ENCODE measurements around the gene ABCG1.
"Not testable (repeated sequence)": the region's sequence is repeated elsewhere in the genome, so short reads cannot be mapped to it uniquely, and the experiment has no call there.

Gene ABCG1

GRCh38 chr21:42218836-42219605, at the start of gene ABCG1:
Gene ABCG1 (plus strand): TSS chr21:42219140. CDS start chr21:42219263, 123 bp downstream.
- peak; percentile 71 for DNase-seq

- no peak for DNase-seq
Observed at GRCh38 chr21:42169758-42170157, 49.2 kb upstream of the ABCG1 start.

DNA sequence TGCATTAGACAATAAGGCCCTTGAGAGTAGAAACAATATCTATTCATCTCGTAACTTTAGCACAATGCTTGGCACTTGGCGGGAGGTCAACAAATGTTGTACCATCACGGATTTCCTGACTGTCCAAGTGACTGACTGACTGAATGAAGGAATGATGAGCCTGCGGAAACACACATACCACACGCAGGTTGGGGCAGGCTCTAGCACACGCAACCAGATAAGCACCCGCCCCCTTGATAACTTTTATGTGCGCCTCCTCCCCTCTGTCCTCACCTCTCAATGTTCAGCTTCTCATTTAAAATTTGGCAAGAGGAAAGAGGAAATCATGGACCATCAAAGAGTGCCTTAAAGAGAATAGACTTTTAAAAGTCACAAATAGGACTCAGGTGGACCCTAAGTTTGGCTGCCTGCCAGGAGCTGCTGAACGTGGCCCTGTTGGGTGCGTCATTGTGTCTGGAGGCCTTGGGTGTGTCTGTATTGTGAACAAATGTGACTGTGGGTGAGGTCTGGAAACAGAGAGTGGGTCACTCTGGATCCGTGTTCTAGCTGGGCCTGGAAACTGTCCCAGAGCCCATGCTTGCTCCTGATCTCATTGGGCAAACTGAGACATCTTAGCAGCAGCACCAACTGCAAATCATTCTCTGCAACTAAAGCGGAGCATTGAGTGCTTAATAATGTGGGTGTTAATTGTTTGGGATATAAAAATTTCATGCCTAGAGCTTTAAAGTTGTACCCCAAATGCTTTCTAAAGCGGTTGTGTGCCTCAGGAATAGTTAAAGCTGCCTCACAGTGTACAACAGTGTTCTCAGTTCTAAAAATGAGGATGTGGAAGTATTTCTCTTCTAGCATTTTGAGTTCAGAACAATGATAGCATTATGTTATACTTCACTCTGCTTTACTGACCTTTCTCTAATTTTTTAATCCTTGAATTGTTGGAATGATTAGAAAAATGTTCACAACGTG, 47.6 kb upstream of the ABCG1 start:
- no peak for DNase-seq

DNA sequence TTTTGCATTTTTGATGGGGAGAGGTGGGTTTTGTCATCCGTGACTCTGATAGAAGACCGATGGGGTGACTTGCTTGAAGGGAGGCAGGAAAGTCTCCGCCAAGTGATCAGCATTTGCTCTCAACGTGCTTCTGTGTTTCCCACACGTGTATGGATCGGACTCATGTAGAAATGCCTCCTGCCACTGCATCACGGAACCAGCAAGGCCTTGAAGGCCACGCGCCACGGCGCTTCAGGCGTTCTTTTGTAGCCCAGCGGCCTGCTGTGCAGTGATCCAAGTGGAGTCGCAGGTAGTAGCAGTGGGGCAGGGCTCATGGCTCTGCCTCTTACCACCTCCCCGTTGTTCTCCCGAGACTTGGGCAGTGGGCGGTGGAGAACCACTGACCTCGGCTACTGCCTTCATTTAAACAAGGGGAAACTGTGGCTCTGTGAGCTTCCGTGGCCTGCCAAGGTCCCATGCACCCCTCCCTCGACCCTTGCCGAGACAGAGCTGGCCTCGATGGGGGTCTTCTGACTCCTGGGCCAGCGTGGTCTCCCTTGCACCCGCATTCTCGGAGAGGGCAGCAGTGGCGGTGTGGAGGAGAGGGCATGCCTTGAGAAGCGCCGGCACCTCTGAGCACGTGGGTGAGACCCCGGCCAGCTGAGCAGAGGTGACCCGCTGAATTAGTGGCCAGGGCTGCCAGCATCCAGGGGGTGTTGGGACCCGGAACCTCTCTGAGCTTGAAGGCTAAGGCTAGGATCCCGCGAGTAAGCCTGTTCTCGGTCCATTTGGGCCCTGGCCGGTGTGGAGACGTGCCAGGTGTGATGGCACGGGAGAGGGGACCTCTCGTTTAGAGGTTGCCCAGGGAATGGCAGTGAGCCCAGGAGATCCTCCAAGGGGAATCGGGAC, 46.1 kb upstream of the ABCG1 start:
- DNase-seq, result no peak

DNA sequence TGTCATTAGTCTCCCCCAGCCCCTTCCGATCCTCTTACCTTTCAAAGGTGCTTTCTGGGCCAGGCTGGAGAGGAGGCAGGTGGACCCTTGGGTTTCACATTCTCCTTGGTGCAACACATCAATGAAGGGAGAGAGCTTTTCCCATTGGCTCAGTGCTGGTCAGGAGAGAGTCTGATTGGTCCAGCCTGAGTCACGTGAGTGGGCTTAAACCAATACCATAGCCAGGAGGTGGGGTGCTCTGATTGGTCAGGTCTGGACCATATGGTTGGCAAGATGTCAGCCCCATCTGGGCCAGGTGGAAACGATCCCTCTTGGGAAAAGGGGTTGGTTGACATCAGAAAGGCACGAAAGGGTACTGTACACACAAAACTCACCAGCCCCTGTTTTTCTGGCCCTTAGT, 44.8 kb upstream of the ABCG1 start:
- DNase-seq, result no peak

GRCh38 chr21:42175110-42175710, 43.7 kb upstream of the ABCG1 start:
- DNase-seq, result no peak

- no peak for DNase-seq
Observed at GRCh38 chr21:42176859-42177258, 42.1 kb upstream of the ABCG1 start.

- DNase-seq, result no peak
Observed at GRCh38 chr21:42179316-42179715, 39.6 kb upstream of the ABCG1 start.

DNA sequence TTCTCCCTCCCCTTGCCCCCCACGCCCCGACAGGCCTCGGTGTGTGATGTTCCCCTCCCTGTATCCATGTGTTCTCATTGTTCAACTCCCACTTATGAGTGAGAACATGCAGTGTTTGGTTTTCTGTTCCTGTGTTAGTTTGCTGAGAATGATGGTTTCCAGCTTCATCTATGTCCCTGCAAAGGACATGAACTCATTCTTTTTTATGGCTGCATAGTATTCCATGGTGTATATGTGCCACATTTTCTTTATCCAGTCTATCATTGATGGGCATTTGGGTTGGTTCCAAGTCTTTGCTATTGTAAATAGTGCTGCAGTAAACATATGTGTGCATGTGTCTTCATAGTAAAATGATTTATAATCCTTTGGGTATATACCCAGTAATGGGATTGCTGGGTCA, 38.9 kb upstream of the ABCG1 start:
- DNase-seq, result not testable (repeated sequence)

DNA sequence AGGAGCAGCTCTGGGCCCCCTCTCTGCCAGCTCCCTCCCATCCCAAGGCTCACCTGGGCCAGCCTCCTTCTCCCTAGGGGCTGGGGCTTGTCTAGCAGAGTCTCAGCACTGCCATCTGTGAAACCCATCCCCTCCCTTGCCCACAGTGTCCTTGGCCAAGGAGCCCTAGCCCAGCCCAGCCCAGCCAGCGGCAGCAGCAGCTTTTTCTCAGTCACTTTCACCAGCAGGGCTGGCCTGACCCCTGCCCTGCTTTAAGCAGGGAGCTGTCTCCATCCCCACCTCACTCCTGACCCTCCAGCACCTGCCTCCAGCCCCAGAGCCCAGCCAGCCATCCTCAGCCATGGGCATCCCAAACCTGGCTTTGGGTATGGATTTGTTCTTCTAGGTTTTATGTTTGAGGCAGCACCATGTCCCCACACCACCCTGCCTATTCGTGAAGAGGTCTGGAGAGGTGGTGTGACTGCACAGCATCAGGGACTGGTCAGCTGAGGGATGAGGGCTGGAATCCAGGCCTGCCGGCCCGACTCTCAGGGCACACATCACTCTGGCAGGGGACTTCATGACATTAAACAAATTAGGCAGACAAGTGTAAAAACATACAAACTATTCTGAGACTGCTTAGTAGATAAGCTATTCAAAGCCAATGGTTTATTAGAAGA, 36.1 kb upstream of the ABCG1 start:
- DNase-seq, result no peak

DNA sequence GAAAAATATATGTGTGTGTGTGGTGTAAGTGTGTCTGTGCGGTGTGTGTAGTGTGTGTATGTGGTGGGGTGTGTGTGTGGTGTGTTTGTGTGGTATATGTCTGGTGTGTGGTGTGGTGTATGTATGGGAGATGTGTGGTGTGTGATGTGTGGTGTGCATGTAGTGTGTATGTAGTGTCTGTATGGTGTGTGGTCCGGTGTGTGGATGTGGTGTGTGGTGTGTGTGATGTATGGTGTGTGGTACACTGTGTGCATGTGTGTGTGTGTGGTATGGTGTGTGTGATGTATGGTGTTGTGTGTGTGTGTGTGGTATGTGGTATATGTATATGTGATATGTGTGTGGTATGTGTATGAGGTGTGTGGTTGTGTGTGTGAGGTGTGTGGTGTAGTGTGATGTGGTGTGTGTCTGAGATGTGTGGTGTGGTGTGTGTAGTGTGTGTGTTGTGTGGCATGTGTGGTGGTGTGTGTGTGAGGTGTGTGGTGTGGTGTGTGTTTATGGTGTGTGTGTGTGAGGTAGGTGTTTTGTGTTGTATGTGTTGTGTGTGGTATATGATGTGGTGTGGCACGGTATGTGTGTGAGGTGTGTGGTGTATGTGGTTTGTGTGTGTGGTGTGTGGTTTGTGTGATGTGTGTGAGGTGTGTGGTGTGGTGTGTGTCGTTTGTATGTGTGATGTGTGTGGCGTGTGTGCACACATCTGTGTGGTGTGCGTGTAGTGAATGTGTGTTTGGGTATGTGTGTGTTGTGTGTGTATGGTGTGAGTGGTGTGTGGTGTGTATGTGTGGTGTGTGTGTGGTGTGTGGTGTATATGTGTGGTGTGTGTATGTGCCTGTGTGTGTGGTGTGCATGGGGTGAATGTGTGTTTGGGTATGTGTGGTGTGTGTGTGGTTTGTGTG, 35.3 kb upstream of the ABCG1 start:
- DNase-seq, result no peak

DNA sequence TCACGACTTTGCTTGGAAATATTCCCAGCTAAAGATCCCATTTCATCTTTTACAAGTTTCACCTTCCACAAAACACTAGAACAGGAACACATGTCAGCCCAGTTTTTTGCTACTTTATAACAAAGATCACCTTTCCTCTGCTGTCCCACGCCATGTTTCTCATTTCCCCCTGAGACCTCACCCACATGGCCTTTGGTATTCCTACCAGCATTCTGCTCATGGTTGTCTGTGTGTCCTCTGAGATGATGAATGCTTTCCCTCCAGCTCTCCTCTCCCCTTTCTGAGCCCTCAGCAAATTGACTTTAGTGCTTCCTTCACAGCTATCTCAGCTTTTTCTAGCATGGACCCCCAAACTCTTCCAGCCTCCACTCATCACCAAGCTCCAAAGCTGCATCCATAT, 32.3 kb upstream of the ABCG1 start:
- no peak for DNase-seq

DNA sequence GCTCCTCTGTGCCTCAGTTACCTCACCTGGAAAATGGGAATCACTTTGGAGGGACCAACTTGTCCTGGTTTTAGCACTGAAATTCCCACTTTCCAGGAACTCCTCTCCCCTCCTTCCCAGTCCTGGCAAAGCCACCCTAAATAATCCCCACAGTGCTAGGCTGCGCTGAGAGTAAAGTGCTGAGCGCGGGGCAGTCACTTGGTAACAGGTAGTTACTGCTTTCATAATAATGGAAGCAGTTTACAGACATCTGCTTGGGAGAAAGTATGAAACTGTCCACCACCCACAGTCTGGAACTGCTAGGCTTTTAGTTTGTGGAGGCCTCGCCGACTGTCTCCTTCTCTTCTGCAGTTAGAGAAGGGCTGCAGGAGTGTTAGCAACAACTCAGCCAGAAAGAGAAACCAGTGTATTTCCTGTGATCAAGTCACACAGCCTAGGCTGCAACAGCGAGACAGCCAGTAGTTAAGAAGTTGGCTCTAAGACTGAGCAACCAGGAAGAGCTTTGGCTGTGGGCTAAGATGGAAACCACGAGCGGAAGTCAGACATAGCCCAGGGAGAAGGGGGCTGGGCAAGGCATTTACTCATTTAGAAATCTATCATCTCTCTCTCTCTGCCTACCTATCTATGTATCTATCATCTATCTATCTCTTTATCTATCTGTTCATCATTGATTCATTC, 30.8 kb upstream of the ABCG1 start:
- DNase-seq, result peak; percentile 86

DNA sequence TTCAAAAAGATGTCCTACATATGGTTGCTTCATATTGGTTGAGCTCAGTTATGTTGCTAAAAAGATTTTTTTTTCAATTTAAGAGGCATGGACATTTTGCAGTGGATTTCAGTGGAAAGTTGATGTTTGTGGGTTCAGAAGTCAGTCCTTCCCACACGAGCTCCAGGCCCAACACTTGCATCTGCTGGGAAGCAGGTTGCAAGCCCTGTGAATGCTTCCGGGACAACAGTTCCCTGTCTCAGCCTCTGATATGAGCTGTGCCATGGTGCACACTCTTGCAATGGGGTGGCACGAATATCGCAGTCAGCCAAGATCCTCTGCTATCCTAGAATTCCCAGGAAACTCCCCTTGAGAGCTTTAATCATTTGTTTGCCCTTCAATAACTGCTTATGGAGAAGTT, 30.3 kb upstream of the ABCG1 start:
- DNase-seq, result no peak

DNA sequence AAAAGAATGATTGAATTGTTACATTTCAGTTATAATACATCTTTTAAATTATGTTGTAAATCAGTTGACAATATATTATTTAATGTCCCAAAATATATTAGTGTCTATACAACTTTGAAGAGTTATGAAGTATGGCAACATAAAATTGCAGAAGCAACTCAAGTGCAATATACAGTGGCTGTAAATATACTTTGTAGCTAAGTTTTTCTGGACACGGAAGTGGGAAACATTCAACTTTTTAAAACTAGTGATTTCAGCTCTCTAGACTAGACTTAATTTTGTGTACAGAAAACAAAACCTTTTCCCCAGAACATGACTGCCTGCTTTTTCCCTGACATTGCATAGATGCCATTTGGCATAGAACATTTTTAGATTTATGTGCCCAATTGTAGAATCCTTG, 29.5 kb upstream of the ABCG1 start:
- DNase-seq, result no peak

DNA sequence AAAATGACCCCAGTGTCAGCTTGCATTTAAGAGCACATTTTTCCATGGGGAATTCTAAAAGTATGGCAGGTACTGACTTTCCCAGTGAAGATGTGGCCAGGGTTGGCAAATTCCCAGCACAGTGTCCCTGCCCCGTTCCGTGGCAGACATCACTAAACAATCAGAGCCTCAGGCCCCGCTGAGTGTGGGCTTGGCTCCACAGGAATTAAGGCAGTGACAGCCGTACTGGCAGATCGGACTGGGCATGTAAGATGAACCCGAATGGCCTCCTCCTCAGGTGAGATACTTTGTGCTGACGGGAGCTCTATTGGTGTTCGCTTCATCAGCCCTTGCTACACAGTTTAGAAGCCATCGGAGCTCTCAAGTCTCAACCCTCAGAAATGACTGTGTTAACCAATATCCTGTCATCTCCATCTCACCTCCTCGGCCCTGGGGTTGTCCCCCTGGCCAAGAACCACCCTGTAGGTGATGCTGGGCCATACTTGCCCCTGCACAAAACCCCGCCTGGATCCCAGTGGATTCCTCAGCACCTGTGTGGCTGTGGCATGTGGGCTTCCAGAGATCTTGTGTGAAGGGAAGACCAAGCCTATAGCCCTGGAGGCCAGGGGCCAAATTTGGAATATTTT, 29.0 kb upstream of the ABCG1 start:
- DNase-seq, result peak; percentile 29

GRCh38 chr21:42190486-42190863, 28.5 kb upstream of the ABCG1 start:
- no peak for DNase-seq

DNA sequence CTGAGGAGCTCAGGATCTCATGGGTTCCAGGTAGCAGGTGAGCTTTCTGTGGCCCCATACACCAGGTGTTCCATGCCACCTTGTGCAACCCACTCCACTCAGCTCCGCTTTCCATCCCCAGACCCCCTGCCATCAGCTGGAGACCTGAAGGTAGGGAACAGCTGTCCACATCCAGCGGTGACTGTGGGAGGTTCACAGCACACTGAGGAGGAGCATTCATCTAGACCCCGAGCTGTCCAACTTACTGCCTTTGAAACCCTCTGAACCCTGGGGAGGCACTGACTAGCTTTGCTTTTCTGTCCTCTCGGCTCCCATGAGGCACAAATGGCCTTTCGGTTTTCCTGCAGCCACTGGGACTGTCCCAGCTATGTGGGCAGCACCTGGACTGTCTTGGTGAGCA, 27.9 kb upstream of the ABCG1 start:
- DNase-seq, result no peak

GRCh38 chr21:42191696-42192595, 27.0 kb upstream of the ABCG1 start:
- DNase-seq, result no peak
